Skin of body (tissue), 2 donors: ENCODE data around the gene DLD. TPM values are rescaled to one million over a fixed set of nuclear protein-coding genes. Genes with fewer than 3 reads are reported as not detected.
"Not testable (repeated sequence)": the region's sequence is repeated elsewhere in the genome, so short reads cannot be mapped to it uniquely, and the experiment has no call there.

ENCODE experiments used
- DNase-seq: peaks from one replicate; lab custom pipeline; 2025; lab: John Stamatoyannopoulos, UW
- total RNA-seq: library from RNA; depleted of rRNA; stranded (reverse); fragments of >200 nt; gene quantifications from one replicate; pipeline ENCODE4 v1.2.3, GENCODE V29; 2014

DLD gene
- total RNA-seq, 1 donor from 2014 or later = 73.5 TPM

GRCh38 chr7:107917763-107918651 lies 27.0 kb downstream of the DLD start:
- DNase-seq = no peak

GRCh38 chr7:107918948-107919347 lies 28.0 kb downstream of the DLD start:
- DNase-seq = no peak

- DNase-seq = no peak
Measured at GRCh38 chr7:107920048-107920772, 29.2 kb downstream of the DLD start.

- not testable (repeated sequence) for DNase-seq
Measured at GRCh38 chr7:107921826-107922225, 30.8 kb downstream of the DLD start.

GRCh38 chr7:107922886-107923285 lies 31.9 kb downstream of the DLD start:
- DNase-seq = no peak

GRCh38 chr7:107924841-107925504 lies 34.0 kb downstream of the DLD start:
- no peak for DNase-seq

- DNase-seq = no peak
Measured at GRCh38 chr7:107926481-107926880, 35.5 kb downstream of the DLD start.

- no peak for DNase-seq
Measured at GRCh38 chr7:107931740-107932515, 40.9 kb downstream of the DLD start.

GRCh38 chr7:107932805-107933204 lies 41.8 kb downstream of the DLD start:
- DNase-seq = no peak

GRCh38 chr7:107933386-107934013 lies 42.5 kb downstream of the DLD start:
- DNase-seq = no peak

GRCh38 chr7:107934991-107935770 lies 44.2 kb downstream of the DLD start:
- no peak for DNase-seq

GRCh38 chr7:107936312-107936711 lies 45.3 kb downstream of the DLD start:
- no peak for DNase-seq

- DNase-seq = no peak
Measured at GRCh38 chr7:107937531-107937930, 46.5 kb downstream of the DLD start.

- DNase-seq = no peak
Measured at GRCh38 chr7:107938456-107939250, 47.7 kb downstream of the DLD start.

GRCh38 chr7:107939573-107940489 lies 48.8 kb downstream of the DLD start:
- DNase-seq = no peak

GRCh38 chr7:107940951-107941350 lies 50.0 kb downstream of the DLD start:
- no peak for DNase-seq

GRCh38 chr7:107943018-107943417 lies 52.0 kb downstream of the DLD start:
- no peak for DNase-seq
